Measurements from ENCODE around the gene ANKRD55.

GRCh38 chr5:56077796-56078233, 155.3 kb downstream of the ANKRD55 start:
- no peak for TF ChIP-seq ZBTB26 (tag by site-specific recombination; optimal IDR thresholded peaks at IDR 0.05)
- TF ChIP-seq CTCF (tag by site-specific recombination; IDR thresholded peaks at IDR 0.05): no peak
- no peak for TF ChIP-seq PATZ1 (tag by site-specific recombination; IDR thresholded peaks at IDR 0.05)
- no peak for TF ChIP-seq ZNF473 (tag by site-specific recombination; IDR thresholded peaks at IDR 0.05)
- TF ChIP-seq, protein P1, sequence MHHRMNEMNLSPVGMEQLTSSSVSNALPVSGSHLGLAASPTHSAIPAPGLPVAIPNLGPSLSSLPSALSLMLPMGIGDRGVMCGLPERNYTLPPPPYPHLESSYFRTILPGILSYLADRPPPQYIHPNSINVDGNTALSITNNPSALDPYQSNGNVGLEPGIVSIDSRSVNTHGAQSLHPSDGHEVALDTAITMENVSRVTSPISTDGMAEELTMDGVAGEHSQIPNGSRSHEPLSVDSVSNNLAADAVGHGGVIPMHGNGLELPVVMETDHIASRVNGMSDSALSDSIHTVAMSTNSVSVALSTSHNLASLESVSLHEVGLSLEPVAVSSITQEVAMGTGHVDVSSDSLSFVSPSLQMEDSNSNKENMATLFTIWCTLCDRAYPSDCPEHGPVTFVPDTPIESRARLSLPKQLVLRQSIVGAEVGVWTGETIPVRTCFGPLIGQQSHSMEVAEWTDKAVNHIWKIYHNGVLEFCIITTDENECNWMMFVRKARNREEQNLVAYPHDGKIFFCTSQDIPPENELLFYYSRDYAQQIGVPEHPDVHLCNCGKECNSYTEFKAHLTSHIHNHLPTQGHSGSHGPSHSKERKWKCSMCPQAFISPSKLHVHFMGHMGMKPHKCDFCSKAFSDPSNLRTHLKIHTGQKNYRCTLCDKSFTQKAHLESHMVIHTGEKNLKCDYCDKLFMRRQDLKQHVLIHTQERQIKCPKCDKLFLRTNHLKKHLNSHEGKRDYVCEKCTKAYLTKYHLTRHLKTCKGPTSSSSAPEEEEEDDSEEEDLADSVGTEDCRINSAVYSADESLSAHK (tag by site-specific recombination; IDR thresholded peaks at IDR 0.05): no peak
- no peak for TF ChIP-seq ZNF416 (tag by site-specific recombination; IDR thresholded peaks at IDR 0.05)
- TF ChIP-seq, protein P2, sequence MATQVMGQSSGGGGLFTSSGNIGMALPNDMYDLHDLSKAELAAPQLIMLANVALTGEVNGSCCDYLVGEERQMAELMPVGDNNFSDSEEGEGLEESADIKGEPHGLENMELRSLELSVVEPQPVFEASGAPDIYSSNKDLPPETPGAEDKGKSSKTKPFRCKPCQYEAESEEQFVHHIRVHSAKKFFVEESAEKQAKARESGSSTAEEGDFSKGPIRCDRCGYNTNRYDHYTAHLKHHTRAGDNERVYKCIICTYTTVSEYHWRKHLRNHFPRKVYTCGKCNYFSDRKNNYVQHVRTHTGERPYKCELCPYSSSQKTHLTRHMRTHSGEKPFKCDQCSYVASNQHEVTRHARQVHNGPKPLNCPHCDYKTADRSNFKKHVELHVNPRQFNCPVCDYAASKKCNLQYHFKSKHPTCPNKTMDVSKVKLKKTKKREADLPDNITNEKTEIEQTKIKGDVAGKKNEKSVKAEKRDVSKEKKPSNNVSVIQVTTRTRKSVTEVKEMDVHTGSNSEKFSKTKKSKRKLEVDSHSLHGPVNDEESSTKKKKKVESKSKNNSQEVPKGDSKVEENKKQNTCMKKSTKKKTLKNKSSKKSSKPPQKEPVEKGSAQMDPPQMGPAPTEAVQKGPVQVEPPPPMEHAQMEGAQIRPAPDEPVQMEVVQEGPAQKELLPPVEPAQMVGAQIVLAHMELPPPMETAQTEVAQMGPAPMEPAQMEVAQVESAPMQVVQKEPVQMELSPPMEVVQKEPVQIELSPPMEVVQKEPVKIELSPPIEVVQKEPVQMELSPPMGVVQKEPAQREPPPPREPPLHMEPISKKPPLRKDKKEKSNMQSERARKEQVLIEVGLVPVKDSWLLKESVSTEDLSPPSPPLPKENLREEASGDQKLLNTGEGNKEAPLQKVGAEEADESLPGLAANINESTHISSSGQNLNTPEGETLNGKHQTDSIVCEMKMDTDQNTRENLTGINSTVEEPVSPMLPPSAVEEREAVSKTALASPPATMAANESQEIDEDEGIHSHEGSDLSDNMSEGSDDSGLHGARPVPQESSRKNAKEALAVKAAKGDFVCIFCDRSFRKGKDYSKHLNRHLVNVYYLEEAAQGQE (tag by site-specific recombination; IDR thresholded peaks at IDR 0.05): no peak
- no peak for TF ChIP-seq ZNF391 (tag by site-specific recombination; IDR thresholded peaks at IDR 0.05; ENCODE audit: borderline replicate concordance, low read depth)

Measured in HEK293 (cell line).